ENCODE results near the gene SPRR1B. TPM values are rescaled to one million over a fixed set of nuclear protein-coding genes. Genes with fewer than 3 reads are reported as not detected.
"Not testable (repeated sequence)": the region's sequence is repeated elsewhere in the genome, so short reads cannot be mapped to it uniquely, and the experiment has no call there.

The SPRR1B gene
- polyA plus RNA-seq, 3 donors = not detected

- no peak for DNase-seq
Measured at GRCh38 chr1:153035211-153035610, 4.2 kb downstream of the SPRR1B start.

DNA sequence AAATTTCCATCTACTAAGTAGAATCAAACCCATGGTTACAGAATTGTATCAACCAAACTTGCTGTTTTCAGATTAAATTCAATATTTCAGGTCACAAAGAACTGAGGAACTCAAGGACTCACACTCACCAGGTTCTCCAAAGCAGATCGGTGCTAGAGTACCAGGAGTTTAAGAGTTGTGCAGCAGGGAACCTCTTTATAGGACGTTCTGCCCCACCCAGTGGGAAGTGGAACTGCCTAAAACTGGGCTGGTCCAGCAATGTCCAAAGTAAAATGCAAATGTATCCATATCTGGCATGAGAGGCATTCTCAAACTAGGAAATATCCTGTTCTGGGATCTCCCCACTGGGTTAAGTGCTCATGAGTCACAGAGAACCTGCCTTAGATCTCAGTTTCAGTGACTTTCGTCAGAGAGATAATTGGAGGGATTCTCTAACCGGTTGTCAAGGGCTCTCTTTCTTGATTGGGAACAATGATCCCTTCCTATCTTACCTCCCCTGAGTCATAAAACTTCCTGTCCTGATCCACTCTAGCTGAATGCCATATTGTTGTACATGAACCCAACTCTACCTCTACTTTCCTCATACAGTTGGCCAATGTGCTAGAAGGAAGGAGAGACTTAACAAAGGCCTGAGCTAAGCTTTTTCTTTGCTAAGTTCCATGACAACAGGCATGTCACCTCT, 10.1 kb downstream of the SPRR1B start, which contains the start of gene SPRR2D:
TSS of gene SPRR2D (minus strand) at position 171 of the 682 bp plus-strand sequence. CDS start 774 bp downstream, outside the sequence.
- no peak for DNase-seq

DNA sequence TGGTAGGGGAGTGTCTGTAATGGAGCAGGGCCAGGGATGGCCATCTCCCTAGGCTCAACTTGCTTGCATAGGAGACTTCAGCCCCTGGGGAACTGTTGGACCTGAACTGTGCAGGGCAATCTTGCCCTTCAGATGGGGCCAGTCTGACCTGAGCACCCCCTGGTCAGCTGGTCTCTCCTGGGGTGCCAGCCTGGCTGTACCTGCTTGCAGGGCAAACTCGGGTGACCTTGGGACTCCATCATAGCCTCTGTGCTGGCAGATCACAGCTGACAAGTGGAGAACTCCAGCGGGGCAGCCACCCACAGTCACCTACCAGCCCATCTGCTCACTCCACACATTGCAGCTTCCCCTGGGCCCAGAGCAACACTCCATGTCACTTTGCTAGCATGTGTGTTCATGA, 18.2 kb downstream of the SPRR1B start:
- DNase-seq = no peak

DNA sequence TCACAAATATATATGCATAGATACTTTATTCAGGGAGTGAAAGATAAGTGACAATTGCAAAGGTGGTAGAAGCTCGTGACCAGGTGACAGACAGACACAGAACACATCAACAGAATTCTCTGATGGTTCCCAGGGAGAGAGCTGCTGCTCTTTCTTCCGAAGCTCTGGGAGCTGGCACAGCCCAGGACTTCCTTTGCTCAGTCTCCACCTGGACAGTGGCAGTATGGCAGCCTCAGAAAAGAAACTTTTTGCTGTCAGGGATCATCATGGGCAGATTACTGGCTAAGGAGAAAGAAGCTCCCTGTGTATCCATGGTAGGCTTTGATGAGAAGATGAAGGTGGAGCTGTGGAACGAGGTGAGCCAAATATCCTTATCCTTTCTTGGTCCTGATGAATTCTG, 25.1 kb downstream of the SPRR1B start:
- DNase-seq = not testable (repeated sequence)

DNA sequence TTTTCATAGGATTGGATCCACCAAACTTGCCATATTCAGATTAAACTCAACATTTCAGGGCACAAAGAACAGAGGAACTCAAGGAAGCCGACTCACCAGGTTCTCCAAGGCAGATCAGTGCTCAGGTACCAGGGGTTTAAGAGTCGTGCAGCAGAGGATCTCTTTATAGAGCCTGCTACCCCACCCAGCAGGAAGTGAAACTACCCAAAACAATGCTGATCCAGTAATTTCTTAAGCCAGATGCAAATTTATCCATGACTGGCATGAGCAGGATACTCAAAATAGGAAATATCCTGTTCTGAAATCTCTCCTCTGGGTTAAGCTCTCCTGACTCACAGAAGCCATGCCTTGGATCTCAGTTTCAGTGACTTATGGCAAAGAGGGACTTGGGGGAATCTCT, 26.4 kb downstream of the SPRR1B start, which contains the start of gene SPRR2A:
TSS of gene SPRR2A (minus strand) at position 138 of the 400 bp plus-strand sequence. CDS start 777 bp downstream, outside the sequence.
- no peak for DNase-seq

- no peak for DNase-seq
Measured at GRCh38 chr1:153058154-153058553, 27.2 kb downstream of the SPRR1B start.

- no peak for DNase-seq
Measured at GRCh38 chr1:153058826-153059784, 28.1 kb downstream of the SPRR1B start.

- DNase-seq = no peak
Measured at GRCh38 chr1:153070243-153070642, 39.2 kb downstream of the SPRR1B start.

- DNase-seq = no peak
Measured at GRCh38 chr1:153071511-153071910, 40.5 kb downstream of the SPRR1B start, which contains the start of gene SPRR2B. Gene SPRR2B, minus strand, starts transcription at chr1:153071611. Its CDS starts 772 bp downstream, at chr1:153070839.

GRCh38 chr1:153072806-153073726, 42.1 kb downstream of the SPRR1B start:
- no peak for DNase-seq

- DNase-seq = no peak
Measured at GRCh38 chr1:153081736-153082135, 50.7 kb downstream of the SPRR1B start.

Other genes starting within 250 kb of the SPRR1B start
- gene LCE1E, start 244.9 kb upstream of the SPRR1B start, polyA plus RNA-seq (ENCODE audit: insufficient read length in 3 of 3) = not detected
- not detected for gene LCE1D, start 234.5 kb upstream of the SPRR1B start, polyA plus RNA-seq (ENCODE audit: insufficient read length in 3 of 3)
- not detected for gene LCE1C, start 224.6 kb upstream of the SPRR1B start, polyA plus RNA-seq (ENCODE audit: insufficient read length in 3 of 3)
- gene LCE1B, start 219.2 kb upstream of the SPRR1B start, polyA plus RNA-seq (ENCODE audit: insufficient read length in 3 of 3) = not detected
- not detected for gene LCE1A, start 203.7 kb upstream of the SPRR1B start, polyA plus RNA-seq (ENCODE audit: insufficient read length in 3 of 3)
- gene LCE6A, start 188.3 kb upstream of the SPRR1B start, polyA plus RNA-seq (ENCODE audit: insufficient read length in 3 of 3) = not detected
- gene LCE7A, start 171.2 kb upstream of the SPRR1B start, polyA plus RNA-seq (ENCODE audit: insufficient read length in 3 of 3) = not detected
- gene SMCP, start 152.9 kb upstream of the SPRR1B start, polyA plus RNA-seq (ENCODE audit: insufficient read length in 3 of 3) = not detected
- gene IVL, start 122.7 kb upstream of the SPRR1B start, polyA plus RNA-seq (ENCODE audit: insufficient read length in 3 of 3) = under 1 TPM; 0.16 to 0.36 (median 0.21) TPM
- not detected for gene SPRR5, start 84.0 kb upstream of the SPRR1B start, polyA plus RNA-seq (ENCODE audit: insufficient read length in 3 of 3)
- gene SPRR4, start 60.6 kb upstream of the SPRR1B start, polyA plus RNA-seq (ENCODE audit: insufficient read length in 3 of 3) = not detected
- gene SPRR1A, start 47.1 kb upstream of the SPRR1B start, polyA plus RNA-seq (ENCODE audit: insufficient read length in 3 of 3) = not detected
- gene SPRR3, start 29.5 kb upstream of the SPRR1B start, polyA plus RNA-seq (ENCODE audit: insufficient read length in 3 of 3) = under 1 TPM in 1 of 3 donors, not detected in 2; 0.23 TPM
- under 1 TPM in 1 of 3 donors, not detected in 2; 0.14 TPM for gene SPRR2D, start 9.9 kb downstream of the SPRR1B start, polyA plus RNA-seq (ENCODE audit: insufficient read length in 3 of 3)
- not detected for gene SPRR2A, start 26.3 kb downstream of the SPRR1B start, polyA plus RNA-seq (ENCODE audit: insufficient read length in 3 of 3)
- gene SPRR2B, start 40.4 kb downstream of the SPRR1B start, polyA plus RNA-seq (ENCODE audit: insufficient read length in 3 of 3) = under 1 TPM in 1 of 3 donors, not detected in 2; 0.16 TPM
- not detected for gene SPRR2E, start 63.3 kb downstream of the SPRR1B start, polyA plus RNA-seq (ENCODE audit: insufficient read length in 3 of 3)
- gene SPRR2F, start 82.3 kb downstream of the SPRR1B start, polyA plus RNA-seq (ENCODE audit: insufficient read length in 3 of 3) = not detected
- not detected for gene SPRR2G, start 119.7 kb downstream of the SPRR1B start, polyA plus RNA-seq (ENCODE audit: insufficient read length in 3 of 3)
- not detected for gene LELP1, start 172.2 kb downstream of the SPRR1B start, polyA plus RNA-seq (ENCODE audit: insufficient read length in 3 of 3)
- gene PRR9, start 186.4 kb downstream of the SPRR1B start, polyA plus RNA-seq (ENCODE audit: insufficient read length in 3 of 3) = not detected
- gene LORICRIN, start 228.5 kb downstream of the SPRR1B start, polyA plus RNA-seq (ENCODE audit: insufficient read length in 3 of 3) = under 1 TPM in 1 of 3 donors, not detected in 2; 0.07 TPM